Lower leg skin (tissue), 3 donors: Measurements from ENCODE around the gene ATG101.
"Not testable (repeated sequence)": the region's sequence is repeated elsewhere in the genome, so short reads cannot be mapped to it uniquely, and the experiment has no call there.

Experiments
- POLR2A ChIP-seq, 2 donors: fragments of 450-650 bp; IDR thresholded peaks; one replicate each; pipeline ENCODE4 v1.6.1; 2016 to 2017; ENCODE audit warnings: antibody characterized with exemption in 2 of 2, mild to moderate bottlenecking in 1 of 2, moderate library complexity in 1 of 2
- TF ChIP-seq, protein P1 (sequence below), 3 donors: fragments of 450-650 bp; IDR thresholded peaks; one replicate each; pipeline ENCODE4 v1.5.1; 2016; ENCODE audit warnings: antibody characterized with exemption in 3 of 3, mild to moderate bottlenecking in 3 of 3, moderate library complexity in 2 of 3

DNA sequence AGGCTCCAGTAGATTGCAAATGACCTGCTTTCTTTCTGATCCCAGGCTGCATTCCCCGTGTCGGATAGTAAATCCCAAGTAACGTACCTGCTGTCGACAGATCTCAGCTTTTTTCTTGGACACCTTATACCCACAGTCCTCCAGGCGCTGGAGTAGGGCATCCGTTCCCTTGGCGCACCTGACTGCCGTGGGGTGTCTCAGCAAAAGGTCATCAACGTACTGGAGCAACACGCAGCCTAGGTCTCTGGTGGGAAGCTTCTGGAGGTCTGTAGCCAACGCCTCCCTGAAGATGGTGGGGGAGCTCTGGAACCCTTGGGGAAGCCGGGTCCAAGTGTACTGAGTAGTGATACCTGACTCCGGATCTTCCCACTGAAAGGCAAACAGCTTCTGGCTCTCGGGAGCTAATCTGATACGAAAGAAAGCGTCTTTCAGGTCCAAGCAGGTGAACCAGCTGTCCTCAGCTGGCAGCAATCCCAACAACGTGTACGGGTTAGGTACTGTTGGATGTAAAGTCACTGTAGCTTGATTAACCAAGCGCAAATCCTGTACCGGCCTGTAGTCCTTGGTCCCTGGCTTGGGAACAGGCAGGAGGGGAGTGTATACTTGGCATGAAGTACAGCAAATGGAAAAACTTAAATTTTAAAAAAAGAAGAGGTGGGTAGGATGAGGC is 48.2 kb downstream of the ATG101 start:
- TF ChIP-seq, protein P1, sequence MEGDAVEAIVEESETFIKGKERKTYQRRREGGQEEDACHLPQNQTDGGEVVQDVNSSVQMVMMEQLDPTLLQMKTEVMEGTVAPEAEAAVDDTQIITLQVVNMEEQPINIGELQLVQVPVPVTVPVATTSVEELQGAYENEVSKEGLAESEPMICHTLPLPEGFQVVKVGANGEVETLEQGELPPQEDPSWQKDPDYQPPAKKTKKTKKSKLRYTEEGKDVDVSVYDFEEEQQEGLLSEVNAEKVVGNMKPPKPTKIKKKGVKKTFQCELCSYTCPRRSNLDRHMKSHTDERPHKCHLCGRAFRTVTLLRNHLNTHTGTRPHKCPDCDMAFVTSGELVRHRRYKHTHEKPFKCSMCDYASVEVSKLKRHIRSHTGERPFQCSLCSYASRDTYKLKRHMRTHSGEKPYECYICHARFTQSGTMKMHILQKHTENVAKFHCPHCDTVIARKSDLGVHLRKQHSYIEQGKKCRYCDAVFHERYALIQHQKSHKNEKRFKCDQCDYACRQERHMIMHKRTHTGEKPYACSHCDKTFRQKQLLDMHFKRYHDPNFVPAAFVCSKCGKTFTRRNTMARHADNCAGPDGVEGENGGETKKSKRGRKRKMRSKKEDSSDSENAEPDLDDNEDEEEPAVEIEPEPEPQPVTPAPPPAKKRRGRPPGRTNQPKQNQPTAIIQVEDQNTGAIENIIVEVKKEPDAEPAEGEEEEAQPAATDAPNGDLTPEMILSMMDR (IDR thresholded peaks at IDR 0.05) = not testable (repeated sequence)
- TF ChIP-seq POLR2A (IDR thresholded peaks at IDR 0.05) = not testable (repeated sequence)
